GM19238 (cell line): ENCODE results near the gene PRR14L.
"Not testable (repeated sequence)": the region's sequence is repeated elsewhere in the genome, so short reads cannot be mapped to it uniquely, and the experiment has no call there.

Experiments
- DNase-seq: peaks from one replicate; pipeline ENCODE4 v3.0.0; 2011; ENCODE audit warnings: low spot score; ENCODE audit not compliant: insufficient read length

PRR14L gene

DNA sequence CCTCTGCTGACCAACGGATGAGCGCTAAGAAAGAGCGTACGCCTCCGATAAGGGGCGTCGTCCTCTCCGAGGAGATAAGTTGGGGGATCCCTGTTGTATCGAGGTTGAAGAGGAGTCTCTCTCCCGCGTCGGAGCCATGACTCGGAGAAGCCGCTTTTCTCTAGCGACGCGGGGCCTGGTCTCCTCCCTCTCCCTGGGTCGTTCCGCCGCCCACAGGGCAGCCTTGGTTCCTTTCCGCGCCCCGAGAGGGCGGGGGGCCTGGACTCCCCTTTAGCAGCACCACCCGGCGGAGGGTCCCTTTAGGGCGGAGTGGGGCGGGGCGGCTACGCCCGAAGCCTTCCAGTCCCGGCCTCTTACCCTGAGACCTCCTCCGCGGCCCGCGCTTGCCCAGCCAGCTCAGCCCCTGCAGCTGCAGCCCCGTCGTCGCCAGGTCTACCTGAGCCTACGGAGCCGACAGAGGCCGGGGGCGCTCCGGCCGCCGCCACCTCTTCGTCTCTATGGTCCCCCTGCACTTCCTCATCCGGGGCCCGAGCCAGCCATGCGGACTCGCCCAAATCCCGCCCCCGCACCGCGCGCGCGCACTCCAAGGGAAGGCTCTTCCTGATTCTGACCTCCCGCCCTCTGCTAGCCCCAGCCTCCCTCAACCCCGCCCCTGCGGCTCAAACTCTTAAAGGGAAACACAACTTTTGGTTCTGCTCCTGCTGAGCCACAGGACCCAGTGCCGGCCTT lies at the start of gene PRR14L:
PRR14L (minus strand) TSS at position 497 of the 729 bp plus-strand sequence. CDS start 11,272 bp downstream, outside the sequence.
- DNase-seq: peak; percentile 83

GRCh38 chr22:31799358-31799757 lies 49.4 kb upstream of the PRR14L start:
- not testable (repeated sequence) for DNase-seq

DNA sequence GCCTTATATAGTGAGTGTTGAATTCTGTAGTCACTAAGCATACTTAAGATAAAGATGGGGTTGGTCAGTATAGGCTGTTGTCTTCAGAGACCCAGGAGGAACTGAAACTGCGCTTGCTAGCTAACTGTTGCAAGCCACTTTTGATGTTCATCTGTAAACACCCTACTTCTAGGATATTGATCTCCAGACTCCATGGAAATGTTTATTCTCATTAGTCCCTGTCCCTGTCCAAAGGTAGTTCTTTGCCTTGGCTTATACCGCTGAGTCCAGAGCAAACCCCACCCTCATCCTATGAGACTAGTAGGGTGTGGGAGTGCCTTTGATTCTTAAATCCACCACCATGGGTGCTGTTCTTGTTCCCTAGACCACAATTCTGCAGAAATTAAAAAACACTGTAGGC lies 40.3 kb upstream of the PRR14L start:
- no peak for DNase-seq

- DNase-seq: no peak
These were observed 39.9 kb upstream of the PRR14L start for GRCh38 chr22:31789803-31790202.

DNA sequence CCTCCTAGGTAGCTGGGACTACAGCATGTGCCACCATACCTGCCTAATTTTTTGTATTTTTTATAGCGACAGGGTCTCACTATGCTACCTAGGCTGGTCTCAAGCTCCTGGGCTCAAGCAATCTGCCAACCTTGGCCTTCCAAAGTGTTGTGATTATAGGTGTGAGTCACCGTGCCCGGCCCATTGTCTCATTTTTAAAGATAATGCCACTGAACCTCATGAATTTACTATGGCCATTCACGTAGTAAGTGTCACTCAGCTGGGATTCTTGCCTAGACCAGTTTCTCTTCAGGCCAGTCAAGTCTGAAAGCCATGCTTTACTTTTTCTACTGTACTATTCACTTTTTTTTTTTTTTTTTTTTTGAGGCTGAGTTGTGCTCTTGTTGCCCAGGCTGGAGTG lies 26.3 kb upstream of the PRR14L start:
- no peak for DNase-seq

DNA sequence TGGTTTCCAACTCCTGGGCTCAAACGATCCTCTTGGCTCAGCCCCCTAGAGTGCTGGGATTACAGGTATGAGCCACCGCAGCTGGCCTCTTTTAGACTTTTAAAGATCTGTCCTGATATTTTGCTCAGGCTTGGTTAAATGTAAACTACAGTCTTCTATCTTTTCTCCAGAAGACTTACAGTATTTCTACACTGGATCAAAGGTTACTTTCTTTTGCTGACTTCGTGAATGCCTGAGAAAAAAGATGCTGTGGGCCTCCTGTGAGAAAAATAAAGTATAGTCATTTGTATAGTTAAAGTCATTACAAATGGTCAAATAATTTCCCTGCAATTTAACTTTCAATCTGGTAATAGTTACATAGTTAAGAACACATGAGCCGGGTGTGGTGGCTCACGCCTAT lies 23.5 kb upstream of the PRR14L start:
- DNase-seq: no peak

GRCh38 chr22:31768422-31769059 lies 18.6 kb upstream of the PRR14L start:
- no peak for DNase-seq

DNA sequence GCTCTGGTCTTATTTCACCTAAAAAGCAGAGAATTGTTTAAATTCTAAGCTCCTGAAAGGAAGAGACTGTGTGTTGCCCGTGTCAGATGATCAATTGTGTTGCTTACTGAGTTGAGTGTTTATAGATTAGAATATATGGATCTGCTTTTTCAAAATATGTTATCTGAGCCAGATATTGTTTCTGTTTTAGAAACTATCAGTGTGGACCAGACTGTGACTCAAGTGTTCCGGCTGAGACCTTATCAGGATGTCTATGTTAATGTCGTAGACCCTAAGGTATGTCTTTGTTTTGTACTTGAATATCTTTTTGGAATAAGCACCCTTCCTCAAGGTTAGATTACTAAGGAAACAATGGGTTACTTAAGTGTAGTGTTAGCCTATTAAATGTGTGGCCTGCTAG lies 14.9 kb upstream of the PRR14L start:
- DNase-seq: no peak

DNA sequence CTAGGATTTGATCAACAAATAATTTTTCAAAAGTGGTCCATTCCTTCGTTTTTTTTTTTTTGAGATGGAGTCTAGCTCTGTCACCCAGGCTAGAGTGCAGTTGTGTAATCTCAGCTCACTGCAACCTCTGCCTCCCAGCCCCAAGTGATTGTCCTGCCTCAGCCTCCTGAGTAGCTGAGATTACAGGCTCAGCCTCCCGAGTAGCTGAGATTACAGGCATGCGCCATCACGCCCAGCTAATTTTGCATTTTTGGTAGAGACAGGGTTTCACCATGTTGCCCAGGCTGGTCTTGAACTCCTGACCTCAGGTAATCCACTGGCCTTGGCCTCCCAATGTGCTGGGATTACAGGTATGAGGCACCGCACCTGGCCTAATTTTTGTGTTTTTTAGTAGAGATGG lies 8.9 kb upstream of the PRR14L start:
- DNase-seq: not testable (repeated sequence)

GRCh38 chr22:31757265-31757664 lies 7.3 kb upstream of the PRR14L start:
- DNase-seq: no peak

- no peak for DNase-seq
These were observed 4.9 kb upstream of the PRR14L start for GRCh38 chr22:31754813-31755212.

GRCh38 chr22:31753634-31754501 lies 3.9 kb upstream of the PRR14L start, which contains the start of gene DEPDC5:
Gene DEPDC5, plus strand, starts transcription at chr22:31754019. Its CDS starts 903 bp downstream, at chr22:31754922.
- peak; percentile 89 for DNase-seq

DNA sequence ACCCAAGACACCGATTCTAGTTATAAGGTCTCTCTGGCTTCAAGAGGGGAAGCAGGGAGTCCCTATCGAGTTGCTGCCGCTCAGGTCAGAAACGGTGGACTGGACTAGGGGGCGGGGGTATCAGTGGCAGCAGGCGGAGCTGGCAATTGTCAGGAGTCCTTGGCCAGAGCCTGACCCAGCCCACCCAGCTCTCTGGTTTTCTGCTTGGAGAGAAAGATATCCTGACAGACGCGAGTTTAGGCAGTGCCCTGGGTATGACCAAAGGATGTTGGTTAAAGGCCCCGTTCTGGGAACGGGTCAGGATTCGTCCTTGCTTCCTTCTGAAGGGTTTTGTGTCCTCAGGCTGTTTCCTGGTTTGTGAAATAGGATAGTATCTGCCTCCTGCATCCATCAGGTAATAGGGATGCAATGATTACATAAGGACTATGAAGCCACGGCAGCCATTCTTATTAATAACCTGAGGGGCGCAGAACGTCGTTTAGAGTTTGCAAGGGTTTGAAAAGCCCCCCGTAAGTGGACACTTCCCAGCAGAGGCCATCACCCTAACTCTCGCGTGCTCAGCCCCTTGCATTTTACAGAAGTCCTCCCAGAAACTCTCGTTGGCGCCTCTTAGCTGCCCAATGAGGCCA lies 3.2 kb upstream of the PRR14L start:
- DNase-seq: no peak

GRCh38 chr22:31752096-31752847 lies 2.3 kb upstream of the PRR14L start:
- no peak for DNase-seq

DNA sequence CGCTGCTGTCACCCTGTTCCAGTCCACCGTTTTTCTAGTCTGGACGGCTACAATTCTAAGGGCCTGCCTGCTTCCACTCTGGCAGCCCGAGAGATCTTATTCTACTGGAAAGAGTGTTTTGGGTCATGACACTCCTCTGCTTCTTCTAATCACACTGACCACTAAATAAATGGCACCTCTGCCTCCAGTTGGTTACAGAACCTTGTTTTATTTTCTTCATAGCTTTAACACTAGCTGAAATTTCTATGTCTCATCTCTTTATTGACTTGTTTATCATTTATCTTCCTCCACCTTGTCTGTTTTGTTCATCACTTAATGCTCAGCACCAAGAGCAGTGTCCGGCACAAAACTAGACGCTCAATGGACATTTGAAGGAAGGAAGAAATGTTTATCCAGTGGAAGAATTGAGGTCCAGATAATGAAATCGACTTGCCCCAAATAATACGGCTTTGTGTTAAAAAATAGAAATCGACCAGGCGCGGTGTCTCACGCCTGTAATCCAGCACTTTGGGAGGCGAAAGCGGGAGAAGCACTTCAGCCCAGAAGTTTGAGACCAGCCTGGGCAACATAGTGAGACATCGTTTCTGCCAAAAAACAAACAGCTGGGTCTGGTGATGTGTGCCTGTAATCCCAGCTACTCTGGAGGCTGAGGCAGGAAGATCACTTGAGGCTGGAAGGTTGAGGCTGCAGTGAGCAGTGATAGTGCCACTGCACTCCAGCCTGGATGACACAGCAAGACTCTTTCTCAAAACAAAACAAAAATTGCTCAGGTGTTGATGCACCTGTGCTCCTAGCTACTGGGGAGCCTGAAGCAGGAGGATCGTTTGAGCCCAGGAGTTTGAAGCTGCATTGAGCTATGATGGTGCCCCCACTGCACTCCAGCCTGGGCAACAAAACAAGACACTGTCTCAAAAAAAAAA lies 693 bp upstream of the PRR14L start:
- DNase-seq: no peak

- no peak for DNase-seq
These were observed 1.4 kb downstream of the PRR14L start for GRCh38 chr22:31748490-31748889.

DNA sequence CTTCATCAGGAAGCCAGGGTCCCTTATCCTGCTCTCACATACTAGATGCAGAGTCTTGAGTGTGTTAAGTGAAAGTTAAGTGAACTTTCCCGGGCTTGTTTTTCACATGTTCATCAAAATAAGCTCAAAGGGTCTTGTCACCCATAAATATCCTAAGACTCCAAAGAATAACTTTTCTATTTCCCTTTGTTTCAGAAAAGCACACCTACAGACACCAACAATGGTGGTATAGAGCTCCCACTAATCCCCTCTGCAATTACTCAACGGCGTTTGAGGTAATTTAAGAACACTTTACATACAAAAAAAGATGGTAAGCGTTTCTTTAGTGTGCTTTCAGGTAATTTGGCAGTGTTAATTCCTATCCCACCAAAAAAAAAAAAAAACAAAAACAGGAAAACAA lies 2.5 kb downstream of the PRR14L start:
- no peak for DNase-seq

DNA sequence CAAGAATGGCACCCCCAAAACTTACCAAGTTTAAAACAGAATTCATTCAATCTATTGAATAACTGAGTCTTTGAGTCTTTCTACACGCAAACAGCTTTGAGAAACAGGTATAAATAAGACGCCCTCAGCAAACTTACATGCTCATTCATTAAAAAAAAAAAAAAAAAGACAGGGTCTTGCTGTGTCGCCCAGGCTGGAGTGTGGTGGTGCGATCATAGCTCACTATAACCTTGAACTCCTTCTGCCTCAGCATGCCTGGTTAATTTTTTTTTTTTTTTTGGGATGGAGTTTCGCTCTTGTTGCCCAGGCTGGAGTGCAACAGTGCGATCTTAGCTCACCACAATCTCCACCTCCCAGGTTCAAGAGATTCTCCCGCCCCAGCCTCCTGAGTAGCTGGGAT lies 6.1 kb downstream of the PRR14L start:
- no peak for DNase-seq

GRCh38 chr22:31742682-31743081 lies 7.2 kb downstream of the PRR14L start:
- no peak for DNase-seq

GRCh38 chr22:31742115-31742514 lies 7.8 kb downstream of the PRR14L start:
- no peak for DNase-seq
